ENCODE measurements around the gene MFSD12.

Gene MFSD12

GRCh38 chr19:3557461-3558248, at the start of gene MFSD12:
TSS of gene MFSD12 (minus strand) at chr19:3557586. CDS start at chr19:3557403, 183 bp downstream.
- H3K27ac ChIP-seq, result peak within 1 kb of the TSS; percentile 71
- TF ChIP-seq CTCF (IDR thresholded peaks at IDR 0.05) (0 out of 2 replicates have a peak, but pooled peaks have one; percentile 3), ZFX (IDR thresholded peaks at IDR 0.05; ENCODE audit: borderline replicate concordance) (no peak)

- TF ChIP-seq ZFX (IDR thresholded peaks at IDR 0.05; ENCODE audit: borderline replicate concordance) (no peak), CTCF (IDR thresholded peaks at IDR 0.05) (no peak)
Observed at GRCh38 chr19:3606690-3607289, 49.4 kb upstream of the MFSD12 start, which contains the start of gene TBXA2R. TSS of gene TBXA2R (minus strand) at chr19:3606875. CDS start at chr19:3600634, 6,241 bp downstream.

GRCh38 chr19:3606174-3606689, 48.8 kb upstream of the MFSD12 start:
- TF ChIP-seq CTCF (IDR thresholded peaks at IDR 0.05) (no peak), ZFX (IDR thresholded peaks at IDR 0.05; ENCODE audit: borderline replicate concordance) (no peak)
- peak overlapping the region; percentile 69 for H3K27ac ChIP-seq

More at GRCh38 chr19:3606690-3607289, 49.4 kb upstream of the MFSD12 start, which contains the start of gene TBXA2R:
- H3K27ac ChIP-seq, result peak within 1 kb of the TSS; percentile 69

GRCh38 chr19:3605770-3606169, 48.4 kb upstream of the MFSD12 start:
- no peak for TF ChIP-seq CTCF (IDR thresholded peaks at IDR 0.05)
- TF ChIP-seq ZFX (IDR thresholded peaks at IDR 0.05; ENCODE audit: borderline replicate concordance), result no peak
- H3K27ac ChIP-seq, result peak overlapping the region; percentile 69

- H3K27ac ChIP-seq, result peak overlapping the region; percentile 69
- TF ChIP-seq ZFX (IDR thresholded peaks at IDR 0.05; ENCODE audit: borderline replicate concordance) (no peak), CTCF (IDR thresholded peaks at IDR 0.05) (no peak)
Observed at GRCh38 chr19:3605361-3605760, 48.0 kb upstream of the MFSD12 start.

- TF ChIP-seq ZFX (IDR thresholded peaks at IDR 0.05; ENCODE audit: borderline replicate concordance) (no peak), CTCF (IDR thresholded peaks at IDR 0.05) (no peak)
- no peak overlapping the region for H3K27ac ChIP-seq
Observed at GRCh38 chr19:3604987-3605343, 47.6 kb upstream of the MFSD12 start.

Measured in 22Rv1 (cell line).